ENCODE measurements around the gene ARHGEF10L.
"Not testable (repeated sequence)": the region's sequence is repeated elsewhere in the genome, so short reads cannot be mapped to it uniquely, and the experiment has no call there.

Gene ARHGEF10L

GRCh38 chr1:17607644-17608581 is 68.4 kb downstream of the ARHGEF10L start:
- in situ Hi-C loops (cut with HindIII; ENCODE audit: low sequenced_read_pairs): loop anchor here (10.0 kb wide), 1 partner anchor 113 kb away; no protein-coding TSS in a partner anchor

GRCh38 chr1:17609529-17609928 is 70.0 kb downstream of the ARHGEF10L start:
- in situ Hi-C loops (cut with HindIII; ENCODE audit: low sequenced_read_pairs): loop anchor here (10.0 kb wide), 1 partner anchor 115 kb away; no protein-coding TSS in a partner anchor

- in situ Hi-C loops (cut with HindIII; ENCODE audit: low sequenced_read_pairs): no loop called here
Observed at GRCh38 chr1:17610085-17610484, 70.6 kb downstream of the ARHGEF10L start.

- in situ Hi-C loops (cut with HindIII; ENCODE audit: low sequenced_read_pairs): no loop called here
Observed at GRCh38 chr1:17610713-17611112, 71.2 kb downstream of the ARHGEF10L start.

- in situ Hi-C loops (cut with HindIII; ENCODE audit: low sequenced_read_pairs): no loop called here
Observed at GRCh38 chr1:17611991-17612390, 72.5 kb downstream of the ARHGEF10L start.

- in situ Hi-C loops (cut with HindIII; ENCODE audit: low sequenced_read_pairs): no loop called here
Observed at GRCh38 chr1:17612831-17613230, 73.3 kb downstream of the ARHGEF10L start.

- in situ Hi-C loops (cut with HindIII; ENCODE audit: low sequenced_read_pairs): no loop called here
Observed at GRCh38 chr1:17614586-17614985, 75.1 kb downstream of the ARHGEF10L start.

- in situ Hi-C loops (cut with HindIII; ENCODE audit: low sequenced_read_pairs): no loop called here
Observed at GRCh38 chr1:17615157-17615556, 75.7 kb downstream of the ARHGEF10L start.

DNA sequence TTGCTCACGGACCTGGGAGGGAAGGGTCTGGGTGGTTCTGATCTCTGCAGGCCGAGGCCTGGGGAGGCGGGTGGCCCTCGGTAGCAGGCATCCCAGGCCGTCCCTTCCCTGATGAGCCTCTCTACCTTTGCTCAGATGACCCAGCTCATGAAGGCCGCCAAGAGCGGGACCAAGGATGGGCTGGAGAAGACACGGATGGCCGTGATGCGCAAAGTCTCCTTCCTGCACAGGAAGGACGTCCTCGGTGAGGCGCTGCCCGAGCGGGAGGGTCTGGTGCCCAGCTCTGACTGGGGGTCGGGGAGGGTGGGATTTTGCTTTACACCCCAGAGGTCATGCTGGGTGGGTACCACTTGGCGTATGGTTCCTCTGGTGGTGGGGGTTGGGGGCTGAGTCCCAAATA is 76.5 kb downstream of the ARHGEF10L start:
- in situ Hi-C loops (cut with HindIII; ENCODE audit: low sequenced_read_pairs): no loop called here

- in situ Hi-C loops (cut with HindIII; ENCODE audit: low sequenced_read_pairs): no loop called here
Observed at GRCh38 chr1:17616731-17617279, 77.3 kb downstream of the ARHGEF10L start.

DNA sequence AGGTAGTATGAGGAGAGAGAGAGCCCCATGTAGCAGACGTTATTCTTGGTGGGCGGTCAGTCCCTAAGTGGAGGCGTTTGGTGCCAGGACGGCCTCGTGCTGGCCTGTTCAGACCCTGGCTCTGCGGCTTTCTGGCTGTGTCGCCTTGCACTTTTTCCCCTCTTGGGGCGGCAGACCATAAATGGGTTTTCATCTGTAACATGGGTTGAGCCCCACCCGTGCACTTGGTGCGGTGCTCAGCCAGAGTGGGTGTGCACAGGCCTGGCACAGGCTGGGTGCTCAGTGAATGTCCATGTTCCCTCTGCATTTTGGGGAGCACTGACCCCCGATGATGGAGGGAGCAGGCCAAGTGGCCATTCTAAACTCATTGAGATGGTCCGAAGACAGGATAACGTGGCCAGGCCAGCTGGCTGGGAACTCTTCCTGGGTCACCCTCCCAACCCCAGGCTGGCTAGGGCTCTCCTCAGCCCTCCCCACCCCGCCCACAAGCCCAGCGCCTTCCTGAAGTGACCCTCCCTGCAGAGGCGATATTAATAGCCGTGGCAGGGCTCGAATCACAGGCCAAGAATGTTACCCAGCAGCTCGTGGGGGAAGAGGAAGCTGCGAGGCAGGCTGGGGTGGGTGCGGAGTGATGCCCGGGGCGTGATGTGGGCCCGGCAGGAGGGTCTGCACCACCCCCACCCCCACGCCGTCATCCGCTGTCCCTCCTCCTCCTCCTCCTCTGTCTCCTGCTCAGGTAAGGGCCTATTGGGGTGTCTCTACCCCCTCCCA is 78.5 kb downstream of the ARHGEF10L start:
- in situ Hi-C loops (cut with HindIII; ENCODE audit: low sequenced_read_pairs): no loop called here

DNA sequence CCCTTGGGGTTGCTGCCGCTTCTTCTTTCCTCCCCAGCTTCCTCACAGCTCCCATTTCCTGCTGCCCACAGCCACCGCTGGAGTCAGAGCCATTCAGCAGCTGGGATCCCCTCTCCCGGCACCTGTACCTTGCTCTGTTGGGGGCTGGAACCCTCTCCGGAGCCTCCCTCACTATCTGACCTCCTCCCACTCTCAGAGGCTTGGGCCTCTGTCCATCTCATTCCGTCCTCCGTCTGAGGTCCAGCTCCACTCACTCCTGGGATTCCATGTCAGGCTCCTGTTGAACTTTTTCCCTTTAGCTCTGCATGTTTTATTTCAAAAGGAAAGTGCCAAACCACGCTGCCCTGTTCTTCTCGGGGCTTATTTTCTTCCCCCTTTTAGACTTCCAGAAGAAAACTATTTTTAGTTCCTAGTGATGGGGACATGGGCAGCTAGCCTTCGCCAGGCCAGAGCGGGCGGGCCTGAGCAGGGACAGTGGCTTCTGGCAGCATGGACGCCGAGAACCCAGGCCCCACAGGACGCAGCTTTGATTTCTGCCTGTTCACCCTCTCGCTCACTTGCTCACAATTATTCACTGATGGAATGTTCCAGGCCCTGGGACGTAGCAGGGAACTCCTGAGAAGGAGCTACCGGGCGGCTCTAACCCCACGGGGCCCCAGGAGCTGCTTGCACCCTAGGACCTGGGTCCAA is 79.2 kb downstream of the ARHGEF10L start:
- in situ Hi-C loops (cut with HindIII; ENCODE audit: low sequenced_read_pairs): no loop called here

DNA sequence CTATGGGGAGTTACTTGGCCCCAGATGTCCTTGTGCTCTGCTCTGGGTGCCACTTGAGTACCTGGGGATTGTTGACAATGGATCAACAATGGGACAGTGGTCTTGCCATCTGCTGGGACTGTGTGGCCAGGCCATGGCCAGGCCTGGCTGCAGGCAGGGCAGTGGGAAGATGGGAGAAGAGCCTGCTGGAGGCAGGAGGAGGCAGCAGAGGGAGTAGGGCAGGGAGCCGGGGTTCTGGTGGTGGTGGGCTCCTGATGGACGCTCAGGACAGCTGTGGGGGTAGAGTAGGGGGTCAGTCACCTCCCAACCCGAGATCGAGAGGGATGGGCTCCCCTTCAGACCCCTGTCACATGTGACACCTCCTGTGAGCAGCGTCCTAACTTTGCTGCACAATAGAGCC is 81.0 kb downstream of the ARHGEF10L start:
- in situ Hi-C loops (cut with HindIII; ENCODE audit: low sequenced_read_pairs): no loop called here

GRCh38 chr1:17621691-17622090 is 82.2 kb downstream of the ARHGEF10L start:
- in situ Hi-C loops (cut with HindIII; ENCODE audit: low sequenced_read_pairs): no loop called here

- in situ Hi-C loops (cut with HindIII; ENCODE audit: low sequenced_read_pairs): no loop called here
Observed at GRCh38 chr1:17622823-17623222, 83.3 kb downstream of the ARHGEF10L start.

- in situ Hi-C loops (cut with HindIII; ENCODE audit: low sequenced_read_pairs): no loop called here
Observed at GRCh38 chr1:17624611-17625233, 85.2 kb downstream of the ARHGEF10L start.

DNA sequence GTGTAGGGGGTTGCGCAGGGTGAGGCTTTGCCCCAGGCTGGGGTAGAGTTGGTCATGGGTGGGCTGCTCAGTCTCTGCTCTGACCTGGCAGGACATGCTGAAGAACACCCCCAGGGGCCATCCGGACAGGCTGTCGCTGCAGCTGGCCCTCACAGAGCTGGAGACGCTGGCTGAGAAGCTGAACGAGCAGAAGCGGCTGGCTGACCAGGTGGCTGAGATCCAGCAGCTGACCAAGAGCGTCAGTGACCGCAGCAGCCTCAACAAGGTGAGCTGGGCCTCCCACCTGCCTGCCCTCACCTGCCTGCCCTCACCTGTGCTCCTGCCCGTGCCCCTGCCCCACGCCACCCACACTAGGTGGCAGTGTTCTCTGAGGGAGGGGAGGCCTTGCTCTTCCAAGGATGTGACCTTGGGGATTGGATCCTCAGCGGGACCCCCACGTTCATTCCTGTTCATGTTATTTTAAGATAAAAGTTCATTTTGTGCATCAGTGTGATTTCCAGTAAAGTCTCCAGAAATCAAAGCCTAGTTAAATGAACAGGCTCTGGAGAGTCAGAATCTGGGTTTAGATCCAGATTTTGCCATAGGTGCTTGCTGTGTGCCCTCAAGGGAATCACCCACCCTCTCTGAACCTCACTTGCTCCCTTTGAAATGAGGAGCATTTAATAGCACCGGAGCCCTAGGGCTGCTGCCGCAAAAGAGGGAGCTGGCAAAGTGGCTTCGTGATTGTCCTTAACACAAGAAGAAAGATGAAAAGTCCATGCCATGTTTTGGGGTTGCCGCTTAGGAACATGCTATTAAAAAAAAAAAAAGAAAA is 87.9 kb downstream of the ARHGEF10L start:
- in situ Hi-C loops (cut with HindIII; ENCODE audit: low sequenced_read_pairs): no loop called here

- in situ Hi-C loops (cut with HindIII; ENCODE audit: low sequenced_read_pairs): not testable (repeated sequence)
Observed at GRCh38 chr1:17629046-17629445, 89.5 kb downstream of the ARHGEF10L start.

- in situ Hi-C loops (cut with HindIII; ENCODE audit: low sequenced_read_pairs): no loop called here
Observed at GRCh38 chr1:17629460-17629859, 90.0 kb downstream of the ARHGEF10L start.
